H1 (cell line): ENCODE results near the gene KLRF1. TPM values are rescaled to one million over a fixed set of nuclear protein-coding genes. Genes with fewer than 3 reads are reported as not detected.

Experiments
- CTCF ChIA-PET: fragments of 300-600 bp; sonication (Branson Sonifier 250); formaldehyde crosslinking; loops from one replicate; lab custom pipeline; 2021; ENCODE audit not compliant: partially characterized antibody; lab: Charles Lee
- POLR2A ChIA-PET: fragments of 300-600 bp; sonication (Branson Sonifier 250); formaldehyde crosslinking; loops from one replicate; lab custom pipeline; 2021; ENCODE audit warnings: inconsistent platforms; ENCODE audit not compliant: partially characterized antibody; lab: Charles Lee
- DNase-seq, 2 experiments: peaks; one replicate each; pipeline versions ENCODE4 v3.0.0 to v3.0.0-alpha.2; 2010 to 2022; ENCODE audit warnings: low spot score in 2 of 2, low read depth in 1 of 2, mixed read lengths in 1 of 2
- FAIRE-seq: peaks from 2 replicates; lab custom pipeline; 2011; peaks lifted over from hg19 to GRCh38; lab: Jason Lieb, UNC
- H2AFZ ChIP-seq: 2 replicates; pipeline ENCODE4 v1.8.1; 2012; ENCODE audit warnings: low read length, inconsistent platforms
- H2AK5ac ChIP-seq: 2 replicates; pipeline ENCODE4 v1.6.1; 2013; ENCODE audit warnings: low read depth, low read length
- H2BK120ac ChIP-seq: replicated peaks from 2 replicates; pipeline ENCODE3; 2013; ENCODE audit warnings: low read depth, low read length, inconsistent platforms
- H2BK12ac ChIP-seq: 2 replicates; pipeline ENCODE4 v1.6.1; 2013; ENCODE audit warnings: low read depth, low read length
- H2BK15ac ChIP-seq: 2 replicates; pipeline ENCODE4 v1.6.1; 2013; ENCODE audit warnings: low read length
- H2BK20ac ChIP-seq: 2 replicates; pipeline ENCODE4 v1.6.1; 2013; ENCODE audit warnings: low read length
- H2BK5ac ChIP-seq: 2 replicates; pipeline ENCODE4 v1.6.1; 2013; ENCODE audit warnings: low read depth, low read length
- H3K14ac ChIP-seq: 2 replicates; pipeline ENCODE4 v1.6.1; 2013; ENCODE audit warnings: inconsistent platforms; ENCODE audit not compliant: insufficient read length
- H3K18ac ChIP-seq: 2 replicates; pipeline ENCODE4 v1.6.1; 2013; ENCODE audit warnings: low read length; ENCODE audit errors: extremely low read depth
- H3K23ac ChIP-seq: 2 replicates; pipeline ENCODE4 v1.6.1; 2013; ENCODE audit warnings: inconsistent platforms; ENCODE audit not compliant: insufficient read length
- H3K23me2 ChIP-seq: 2 replicates; pipeline ENCODE4 v1.6.1; 2013; ENCODE audit warnings: low read depth, low read length
- H3K27ac ChIP-seq: 2 replicates; pipeline ENCODE4 v1.6.1; 2011; ENCODE audit warnings: low read depth, low read length, inconsistent platforms
- H3K27me3 ChIP-seq, 4 experiments: replicated peaks in 1 of 4; 1 replicate in 1 of 4; 2 replicates in 3 of 4; pipeline versions ENCODE4 v1.6.1 to v1.8.1; 2011 to 2013; ENCODE audit warnings: low read length in 3 of 4, mild to moderate bottlenecking in 3 of 4, inconsistent platforms in 2 of 4, mixed read lengths in 2 of 4, moderate library complexity in 1 of 4; ENCODE audit not compliant: control insufficient read depth in 3 of 4, insufficient read depth in 3 of 4; ENCODE audit errors: extremely low read depth in 1 of 4
- H3K36me3 ChIP-seq, 4 experiments: 2 replicates each; pipeline versions ENCODE4 v1.6.1 to v1.8.1; 2011 to 2013; ENCODE audit warnings: mild to moderate bottlenecking in 4 of 4, low read length in 3 of 4, moderate library complexity in 2 of 4, control low read depth in 1 of 4, inconsistent platforms in 1 of 4; ENCODE audit not compliant: insufficient read depth in 4 of 4, control insufficient read depth in 2 of 4
- H3K4ac ChIP-seq: replicated peaks from 2 replicates; pipeline ENCODE3; 2013; ENCODE audit warnings: low read length, low read depth, mixed read lengths, inconsistent platforms; ENCODE audit not compliant: insufficient read length
- H3K4me1 ChIP-seq, 4 experiments: replicated peaks in 1 of 4; 1 replicate in 1 of 4; 2 replicates in 3 of 4; pipeline versions ENCODE4 v1.6.1 to v1.8.1; 2011 to 2013; ENCODE audit warnings: low read length in 3 of 4, inconsistent platforms in 2 of 4, mixed read lengths in 1 of 4; ENCODE audit not compliant: insufficient read depth in 4 of 4, control insufficient read depth in 3 of 4
- H3K4me2 ChIP-seq, 2 experiments: 2 replicates each; pipeline versions ENCODE4 v1.6.1 to v1.8.1; 2011 to 2013; ENCODE audit warnings: low read depth in 2 of 2, low read length in 2 of 2, control low read depth in 1 of 2, inconsistent platforms in 1 of 2, mild to moderate bottlenecking in 1 of 2; ENCODE audit not compliant: insufficient read depth in 1 of 2
- H3K4me3 ChIP-seq, 4 experiments: fragments of 200-600, 300-600 bp in 1 of 4; sonication (generic), shearing (Covaris generic), sonication (Bioruptor Twin) in 1 of 4; 2 replicates each; pipeline versions ENCODE4 v1.5.1 to v1.8.1; 2011 to 2016; ENCODE audit warnings: low read length in 4 of 4, low read depth in 3 of 4, control low read depth in 2 of 4, inconsistent platforms in 2 of 4, mild to moderate bottlenecking in 2 of 4, mixed read lengths in 1 of 4, moderate library complexity in 1 of 4; ENCODE audit not compliant: insufficient read depth in 2 of 4; ENCODE audit errors: extremely low read depth in 1 of 4
- H3K56ac ChIP-seq: replicated peaks from 2 replicates; pipeline ENCODE3; 2013; ENCODE audit warnings: low read depth, mild to moderate bottlenecking, mixed read lengths, low read length, inconsistent platforms; ENCODE audit not compliant: insufficient read length
- H3K79me1 ChIP-seq: 2 replicates; pipeline ENCODE4 v1.6.1; 2013; ENCODE audit warnings: low read depth, low read length, control low read depth
- H3K79me2 ChIP-seq, 2 experiments: 2 replicates each; pipeline versions ENCODE4 v1.6.1 to v1.8.1; 2012 to 2013; ENCODE audit warnings: low read length in 2 of 2, mild to moderate bottlenecking in 2 of 2, inconsistent platforms in 1 of 2; ENCODE audit not compliant: insufficient read depth in 2 of 2, control insufficient read depth in 1 of 2
- H3K9ac ChIP-seq, 4 experiments: replicated peaks in 1 of 4; 1 replicate in 1 of 4; 2 replicates in 3 of 4; pipeline versions ENCODE4 v1.6.1 to v1.8.1; 2011 to 2013; ENCODE audit warnings: low read depth in 3 of 4, low read length in 3 of 4, control low read depth in 2 of 4, mild to moderate bottlenecking in 2 of 4, moderate library complexity in 2 of 4, inconsistent platforms in 1 of 4; ENCODE audit errors: extremely low read depth in 1 of 4
- H3K9me3 ChIP-seq, 2 experiments: 2 replicates each; pipeline versions ENCODE4 v1.6.1 to v1.8.1; 2012 to 2013; ENCODE audit warnings: mild to moderate bottlenecking in 2 of 2, moderate library complexity in 2 of 2, control low read depth in 1 of 2, inconsistent platforms in 1 of 2, low read depth in 1 of 2, low read length in 1 of 2, mixed read lengths in 1 of 2; ENCODE audit not compliant: insufficient read depth in 2 of 2
- H4K20me1 ChIP-seq, 2 experiments: replicated peaks in 1 of 2; 2 replicates each; pipeline versions ENCODE3 to v1.8.1; 2011 to 2013; ENCODE audit warnings: inconsistent platforms in 2 of 2, low read length in 2 of 2, mild to moderate bottlenecking in 1 of 2; ENCODE audit not compliant: insufficient read depth in 2 of 2, control insufficient read depth in 1 of 2
- H4K5ac ChIP-seq: 2 replicates; pipeline ENCODE4 v1.6.1; 2013; ENCODE audit warnings: low read length, low read depth, mixed read lengths, inconsistent platforms; ENCODE audit not compliant: insufficient read length
- H4K8ac ChIP-seq: 2 replicates; pipeline ENCODE4 v1.8.0; 2013; ENCODE audit warnings: mild to moderate bottlenecking, moderate library complexity, low read length, inconsistent platforms; ENCODE audit not compliant: insufficient read depth; ENCODE audit errors: extremely low read depth
- H4K91ac ChIP-seq: replicated peaks from 2 replicates; pipeline ENCODE3; 2013; ENCODE audit warnings: low read length, mixed read lengths, inconsistent platforms; ENCODE audit not compliant: insufficient read length
- CBX5 ChIP-seq: fragments of 300-800, 300-1000 bp; sonication (generic); IDR thresholded peaks from 2 replicates; pipeline ENCODE4 v1.7.1; 2016; ENCODE audit warnings: antibody characterized with exemption, low read length, low read depth
- EGR1 ChIP-seq: IDR thresholded peaks from 2 replicates; pipeline ENCODE4 v1.6.1; 2011; ENCODE audit warnings: low read depth, low read length, borderline replicate concordance
- KDM1A ChIP-seq: fragments of 200-600, 300-600 bp; sonication (generic); IDR thresholded peaks from 2 replicates; pipeline ENCODE4 v1.7.1; 2016; ENCODE audit warnings: mild to moderate bottlenecking, low read length, borderline replicate concordance
- POU5F1 ChIP-seq: IDR thresholded peaks from 2 replicates; pipeline ENCODE4 v1.6.1; 2011; ENCODE audit warnings: low read depth, mild to moderate bottlenecking, low read length, moderate library complexity
- TAF1 ChIP-seq: IDR thresholded peaks from 2 replicates; pipeline ENCODE4 v1.6.1; 2011; ENCODE audit warnings: mild to moderate bottlenecking, low read depth, low read length
- TEAD4 ChIP-seq: IDR thresholded peaks from 2 replicates; pipeline ENCODE4 v1.6.1; 2012; ENCODE audit warnings: low read depth, low read length, inconsistent platforms, mixed read lengths
- ZNF274 ChIP-seq: IDR thresholded peaks from 2 replicates; pipeline ENCODE4 v1.7.0; 2012; ENCODE audit warnings: low read length, borderline replicate concordance; ENCODE audit errors: extremely low read depth
- WGBS, 2 experiments: shearing (Covaris generic) in 1 of 2; methylation state at CpG; one replicate each; pipeline versions ENCODE4 v1.1.6 to v1.1.7; 2013 to 2015; ENCODE audit warnings: low lambda C conversion rate in 2 of 2, mixed read lengths in 2 of 2, inconsistent platforms in 1 of 2, low coverage in 1 of 2, missing lambda C conversion rate in 1 of 2; ENCODE audit not compliant: insufficient replicate concordance in 2 of 2, insufficient coverage in 1 of 2, insufficient read length in 1 of 2; ENCODE audit errors: extremely low coverage in 1 of 2, missing lambda C conversion rate in 1 of 2; 5-methylcytosine and 5-hydroxymethylcytosine counted together
- polyA plus RNA-seq, 7 experiments: library from polyadenylated mRNA; depleted of rRNA in 3 of 7; stranded (reverse) in 5 of 7; unstranded in 2 of 7; fragments of >200 nt in 5 of 7; fragments of 200-250 nt in 2 of 7; gene quantifications; 1 replicate in 5 of 7; 2 replicates in 1 of 7; 4 replicates in 1 of 7; pipeline versions ENCODE4 v1.2.1 to v1.2.3, GENCODE V29; 2011 to 2013; ENCODE audit warnings: missing spikeins in 2 of 7, mixed read lengths in 2 of 7
- total RNA-seq: library from RNA; stranded (reverse); fragmentation: NEBNext Ultra II Directional; extraction: Animal tissue kit (Norgen Biotek cat#: 25700); gene quantifications from 2 replicates; pipeline ENCODE4 v1.2.1, GENCODE V29; 2021

The KLRF1 gene
- total and polyA plus RNA-seq, 2 of the 8 experiments (the other 6 are each of a cell fraction or from before 2014, with no cell fraction given): not detected

GRCh38 chr12:9867531-9867930, 40.2 kb downstream of the KLRF1 start:
- no peak overlapping the region for H3K27ac ChIP-seq
- no peak overlapping the region for H3K4ac ChIP-seq
- peaks cover 0 to 6% (median 2%) of the 10 kb centered on the region in 4 experiments; a peak in 2 of 7 replicates for H3K4me1 ChIP-seq
- H3K23me2 ChIP-seq: no peaks in the 10 kb centered on the region
- H3K9me3 ChIP-seq: no peaks in the 10 kb centered on the region
- no peak overlapping the region for H3K4me3 ChIP-seq
- no peak overlapping the region for H3K14ac ChIP-seq
- ChIA-PET CTCF (interaction anchor here (1.1 to 1.6 kb wide), 3 partner anchors 18 to 260 kb away, joined by 3 to 4 read pairs (median 4); no protein-coding TSS in a partner anchor), POLR2A (no interaction called here)
- H4K8ac ChIP-seq: no peak overlapping the region
- H4K5ac ChIP-seq: no peak overlapping the region
- H2BK20ac ChIP-seq: no peak overlapping the region
- no peak overlapping the region for H3K9ac ChIP-seq
- H4K91ac ChIP-seq: no peak overlapping the region
- no peak overlapping the region for H2BK5ac ChIP-seq
- TF ChIP-seq TAF1 (no peak), POU5F1 (no peak), KDM1A (no peak), CBX5 (no peak), EGR1 (no peak), TEAD4 (no peak), ZNF274 (no peak)
- H2AK5ac ChIP-seq: no peak overlapping the region
- no peak overlapping the region for H3K18ac ChIP-seq
- no peaks in the 10 kb centered on the region for H3K79me1 ChIP-seq
- H2AFZ ChIP-seq: no peak overlapping the region
- no peak overlapping the region for H3K56ac ChIP-seq
- H3K27me3 ChIP-seq: no peaks in the 10 kb centered on the region
- H3K4me2 ChIP-seq: no peak overlapping the region
- FAIRE-seq: no peak
- H2BK120ac ChIP-seq: no peak overlapping the region
- DNase-seq: no peak
- no peak overlapping the region for H2BK12ac ChIP-seq
- 90% methylated on average over 4 of the region's 4 CpGs; no CpG with 5 or more reads in 1 of the 2 experiments for WGBS, 2 experiments
- no peaks in the 10 kb centered on the region for H4K20me1 ChIP-seq
- H2BK15ac ChIP-seq: no peak overlapping the region
- H3K36me3 ChIP-seq: no peaks in the 10 kb centered on the region
- H3K79me2 ChIP-seq: no peaks in the 10 kb centered on the region
- no peak overlapping the region for H3K23ac ChIP-seq
